GM12864 (cell line): ENCODE measurements around the gene GBP6.

Source experiments
- DNase-seq: peaks from one replicate; pipeline ENCODE4 v3.0.0-alpha.2; 2011; ENCODE audit warnings: low read depth
- H3K4me3 ChIP-seq: 2 replicates; pipeline ENCODE4 v1.5.1; 2011; ENCODE audit warnings: mild to moderate bottlenecking, low read depth, low read length, control low read depth
- CTCF ChIP-seq: IDR thresholded peaks from 2 replicates; pipeline ENCODE4 v1.5.1; 2011; ENCODE audit warnings: low read depth, mild to moderate bottlenecking, moderate library complexity, low read length, control low read depth, inconsistent platforms; ENCODE audit errors: missing control alignments

Gene GBP6

GRCh38 chr1:89347296-89347695 is 16.6 kb upstream of the GBP6 start:
- no peak for TF ChIP-seq CTCF
- no peak for DNase-seq
- H3K4me3 ChIP-seq: no peak overlapping the region

DNA sequence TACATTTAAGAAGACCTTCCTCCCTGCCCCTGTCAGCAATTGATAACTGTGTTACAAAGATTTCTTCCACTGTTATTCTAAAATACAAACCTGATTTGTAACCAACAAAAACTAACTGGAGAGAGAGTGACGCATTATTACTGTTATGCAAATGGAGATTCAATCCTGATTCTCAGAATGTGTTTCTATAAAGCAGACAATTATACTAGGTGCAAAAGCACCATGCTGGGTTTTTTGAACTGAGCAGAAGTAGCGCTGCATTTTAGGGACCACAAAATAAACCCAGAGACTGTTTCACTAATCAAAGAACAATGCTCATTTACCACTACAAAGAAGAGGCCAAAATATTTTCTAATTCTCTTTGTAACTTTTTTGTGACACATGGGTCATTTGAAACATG is 13.6 kb upstream of the GBP6 start:
- H3K4me3 ChIP-seq: no peak overlapping the region
- TF ChIP-seq CTCF: no peak
- DNase-seq: no peak

GRCh38 chr1:89351597-89352311 is 12.1 kb upstream of the GBP6 start:
- TF ChIP-seq CTCF: no peak
- no peak overlapping the region for H3K4me3 ChIP-seq
- DNase-seq: no peak

- no peak for DNase-seq
- TF ChIP-seq CTCF: no peak
- no peak overlapping the region for H3K4me3 ChIP-seq
Measured at GRCh38 chr1:89352421-89352820, 11.4 kb upstream of the GBP6 start.

DNA sequence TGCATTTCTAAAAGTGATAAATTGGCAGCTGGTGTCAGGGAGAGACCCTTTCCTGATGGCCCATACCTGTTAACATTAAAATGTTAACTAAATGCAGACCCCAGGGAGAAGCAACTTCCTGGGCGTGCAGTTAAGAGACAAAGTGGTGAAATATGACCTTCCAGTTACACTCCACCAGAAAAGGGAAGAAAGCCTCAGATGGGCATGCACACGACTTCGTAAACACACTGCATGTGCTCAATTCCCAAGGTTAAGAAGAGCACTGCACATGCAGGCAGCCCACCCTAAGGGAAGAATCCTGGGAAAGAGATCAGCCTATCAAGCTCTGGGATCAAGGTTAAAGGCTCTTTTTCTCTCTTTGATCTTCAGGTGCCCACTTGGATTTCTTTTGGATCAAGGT is 9.7 kb upstream of the GBP6 start:
- no peak for DNase-seq
- no peak for TF ChIP-seq CTCF
- H3K4me3 ChIP-seq: no peak overlapping the region

GRCh38 chr1:89355056-89355455 is 8.8 kb upstream of the GBP6 start:
- no peak for DNase-seq
- TF ChIP-seq CTCF: no peak

More at GRCh38 chr1:89355056-89355455, 8.8 kb upstream of the GBP6 start:
- no peak overlapping the region for H3K4me3 ChIP-seq
